Stimulated activated CD4-positive, alpha-beta T cell treated with anti-CD3 and anti-CD28 coated beads, Interleukin-12 subunit alpha, Interleukin-12 subunit beta, amount 100 ng/mL, for 48 hours (primary cell): Measurements from ENCODE around the gene GPHN.
A peak's percentile ranks its signal among the peaks of the same experiment; 100 is the strongest.
"Not testable (repeated sequence)": the region's sequence is repeated elsewhere in the genome, so short reads cannot be mapped to it uniquely, and the experiment has no call there.

Experiments used
- DNase-seq, 3 donors: peaks; one replicate each; pipeline ENCODE4 v3.0.0-alpha.2; 2020; ENCODE audit warnings: low read depth in 2 of 3, low spot score in 1 of 3

The GPHN gene

DNA sequence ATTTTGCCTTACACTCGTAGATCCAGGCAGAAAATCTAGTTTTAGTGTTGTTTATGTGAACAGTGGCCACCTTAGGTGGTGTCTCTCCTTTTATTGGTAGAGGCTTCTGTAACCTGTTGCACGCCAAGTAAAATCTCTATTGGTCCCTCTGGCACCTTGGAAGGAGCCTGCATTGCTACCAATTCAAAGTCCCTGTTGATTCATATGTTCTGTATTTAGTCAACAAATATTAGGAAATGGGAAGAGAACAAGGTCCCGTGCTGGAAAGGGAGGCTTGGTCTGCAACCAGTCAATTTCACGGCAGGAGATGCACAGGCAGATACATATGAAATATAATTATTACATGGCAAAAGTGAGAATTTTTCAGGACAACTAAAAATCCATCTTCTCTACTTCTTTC, 6.4 kb upstream of the GPHN start:
- DNase-seq: no peak

DNA sequence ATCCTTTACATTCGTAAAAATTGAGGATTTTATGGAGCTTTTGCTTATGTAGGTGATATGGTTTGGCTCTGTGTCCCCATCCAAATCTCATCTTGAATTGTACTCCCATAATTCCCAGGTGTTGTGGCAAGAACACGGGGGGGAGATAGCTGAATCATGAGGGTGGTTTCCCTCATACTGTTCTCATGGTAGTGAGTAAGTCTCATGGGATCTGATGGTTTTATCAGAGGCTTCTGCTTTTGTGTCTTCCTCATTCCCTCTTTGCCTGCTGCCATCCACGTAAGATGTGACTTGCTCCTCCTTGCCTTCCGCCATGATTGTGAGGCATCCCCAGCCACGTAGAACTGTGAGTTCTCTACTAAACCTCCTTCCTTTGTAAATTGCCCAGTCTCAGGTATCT, 5.1 kb upstream of the GPHN start:
- not testable (repeated sequence) for DNase-seq

DNA sequence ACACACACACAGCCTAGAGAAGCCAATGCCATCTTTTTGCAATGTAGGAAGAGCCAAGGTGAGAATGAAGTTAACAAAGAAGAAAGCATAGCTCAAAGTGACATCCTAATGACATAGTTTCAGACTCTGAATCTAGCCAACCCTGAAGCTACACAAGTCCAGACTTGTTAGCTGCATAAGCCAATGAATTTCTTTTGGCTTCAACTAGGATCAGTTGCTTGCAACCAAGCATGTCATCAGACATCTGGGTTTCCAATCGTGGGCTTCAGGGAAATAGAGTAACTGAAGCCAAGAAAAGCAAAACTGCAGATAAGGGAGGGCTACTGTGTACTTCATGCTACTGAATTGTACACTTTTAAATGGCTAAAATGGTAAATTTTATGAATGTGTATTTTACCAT, 4.4 kb upstream of the GPHN start:
- no peak for DNase-seq

DNA sequence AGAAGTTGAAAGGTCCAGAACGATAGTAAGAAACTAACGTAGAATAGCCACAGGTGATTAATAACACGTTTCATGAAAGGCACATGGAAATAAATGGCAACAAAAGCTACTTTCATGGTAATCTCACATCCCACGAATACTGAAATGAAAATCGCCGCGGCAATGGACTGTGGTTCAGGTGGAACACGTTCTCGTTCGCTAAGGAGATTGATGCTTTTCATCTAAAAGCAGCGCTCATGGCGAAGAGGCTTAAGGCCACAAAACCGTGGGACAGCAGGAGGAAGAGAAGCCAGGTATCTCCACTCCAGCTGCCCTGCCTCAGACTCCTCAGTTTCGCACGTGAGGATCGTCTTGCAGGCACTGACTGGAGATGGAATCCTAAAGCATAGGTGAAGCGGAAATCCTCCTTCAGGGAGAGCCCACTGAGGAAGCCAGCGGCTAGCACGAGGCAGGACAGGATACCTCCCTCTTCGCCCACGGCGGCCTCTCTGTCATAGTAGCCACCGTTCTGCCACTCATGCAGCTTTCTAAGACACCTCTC, 696 bp upstream of the GPHN start:
- peak in 1 of 3 donors; percentile 12 for DNase-seq

DNA sequence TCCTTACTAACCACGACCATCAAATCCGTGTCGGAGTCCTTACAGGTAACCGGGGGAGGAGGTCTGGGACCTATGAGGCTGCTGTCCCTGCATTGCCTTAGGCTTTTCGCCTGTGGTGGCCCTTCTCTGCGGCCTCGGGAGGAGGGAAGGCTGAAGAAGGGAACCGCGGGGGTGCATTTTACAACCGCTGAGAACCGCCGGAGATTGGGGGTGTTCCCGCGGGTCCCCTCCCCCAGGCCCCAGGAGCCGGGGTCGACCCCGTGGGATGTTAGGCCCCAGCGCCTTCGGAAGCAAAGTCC, 549 bp downstream of the GPHN start:
- DNase-seq: no peak

DNA sequence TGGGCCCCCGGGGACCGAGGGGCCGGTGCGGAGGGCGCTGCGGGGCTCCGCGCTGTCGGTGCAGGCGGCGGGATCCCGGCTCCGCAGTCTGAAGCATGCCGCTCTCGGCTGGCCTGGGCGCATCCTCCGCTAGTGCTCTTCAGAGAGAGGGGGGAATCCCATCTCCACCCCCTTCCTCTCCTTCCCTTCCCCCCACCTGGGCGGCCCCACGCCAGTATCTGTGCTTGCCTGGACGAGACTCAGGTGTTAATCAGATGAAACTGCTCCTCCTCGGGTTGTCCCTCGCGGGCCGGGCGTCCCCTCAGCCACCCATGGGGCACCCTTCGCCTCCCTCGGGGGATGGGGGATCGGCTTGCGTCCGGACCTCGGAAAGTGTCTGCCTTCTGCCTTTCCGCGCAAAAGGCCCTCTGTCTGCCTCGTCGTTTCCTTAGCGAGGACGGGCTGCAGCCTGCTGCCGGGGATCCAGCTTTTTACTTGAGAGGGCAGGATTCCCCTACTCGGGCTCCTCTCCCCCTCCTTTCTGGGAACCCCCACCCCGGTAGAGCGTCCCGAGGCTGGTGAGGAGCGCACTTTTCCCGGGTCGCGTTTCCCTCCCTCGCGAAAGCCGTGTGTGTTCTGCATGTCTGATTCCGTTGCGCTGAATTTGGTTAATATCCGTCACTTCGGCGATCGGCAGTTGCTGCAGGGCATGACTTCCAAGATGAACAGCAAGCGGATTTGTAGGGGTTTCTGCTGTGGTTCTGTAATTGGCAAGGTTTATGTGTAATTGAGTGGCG, 1.1 kb downstream of the GPHN start:
- peak in 2 of 3 donors; percentile 38 to 49 for DNase-seq

DNA sequence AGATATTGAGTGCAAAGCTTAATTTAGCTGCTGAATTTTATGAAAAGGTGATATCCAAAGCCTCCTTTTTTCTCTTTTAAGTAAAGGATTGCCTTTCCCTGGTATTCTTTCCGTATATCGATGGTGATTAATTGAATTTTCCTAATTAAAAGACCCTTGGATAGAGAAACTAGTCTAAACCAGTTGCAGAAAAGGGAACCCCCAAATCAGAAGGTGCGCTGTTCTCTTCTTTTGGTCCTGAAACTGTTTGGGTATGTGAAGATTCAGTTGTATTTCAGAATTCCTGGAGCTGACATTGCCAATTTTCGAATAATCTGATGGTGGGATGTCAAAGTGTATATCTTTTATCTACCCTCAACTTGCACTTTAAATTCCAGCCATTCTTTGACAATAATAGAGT, 1.9 kb downstream of the GPHN start:
- DNase-seq: no peak

DNA sequence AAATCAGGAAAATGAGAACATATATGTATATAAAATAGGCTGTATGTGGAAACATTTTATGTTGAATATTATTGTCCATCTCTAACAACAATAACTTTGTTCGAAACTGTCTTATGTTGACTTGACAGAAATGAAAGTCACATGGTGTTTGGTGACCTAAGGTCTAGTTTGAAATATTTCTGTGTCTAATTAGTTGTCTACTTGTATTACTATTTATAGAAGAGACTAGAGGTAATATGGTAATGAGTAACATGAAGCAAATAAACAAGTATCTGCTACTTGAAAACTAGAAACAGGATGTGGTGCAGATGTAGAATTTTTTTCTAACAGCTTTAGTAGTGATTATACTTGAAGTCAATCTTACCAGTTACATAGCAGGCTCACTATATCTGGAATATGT, 3.9 kb downstream of the GPHN start:
- no peak for DNase-seq

DNA sequence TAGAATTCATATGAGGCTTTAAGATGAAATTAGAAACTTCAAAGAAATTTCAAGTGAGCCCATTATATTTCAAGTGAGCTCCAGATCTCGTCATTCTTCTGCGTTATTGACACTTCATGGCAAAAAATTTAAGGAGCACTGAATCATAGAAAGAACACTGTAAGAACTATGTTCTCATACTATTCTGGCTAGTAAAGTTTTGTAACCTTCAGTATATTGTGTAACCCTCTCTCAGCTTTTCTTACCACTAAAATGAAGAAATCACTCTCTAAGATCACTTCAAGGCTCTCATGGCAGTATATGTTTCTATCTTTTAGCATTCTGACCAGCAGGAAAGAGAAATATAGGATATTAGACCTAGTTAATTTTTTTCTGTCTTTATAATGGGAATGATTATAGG, 6.3 kb downstream of the GPHN start:
- no peak for DNase-seq

DNA sequence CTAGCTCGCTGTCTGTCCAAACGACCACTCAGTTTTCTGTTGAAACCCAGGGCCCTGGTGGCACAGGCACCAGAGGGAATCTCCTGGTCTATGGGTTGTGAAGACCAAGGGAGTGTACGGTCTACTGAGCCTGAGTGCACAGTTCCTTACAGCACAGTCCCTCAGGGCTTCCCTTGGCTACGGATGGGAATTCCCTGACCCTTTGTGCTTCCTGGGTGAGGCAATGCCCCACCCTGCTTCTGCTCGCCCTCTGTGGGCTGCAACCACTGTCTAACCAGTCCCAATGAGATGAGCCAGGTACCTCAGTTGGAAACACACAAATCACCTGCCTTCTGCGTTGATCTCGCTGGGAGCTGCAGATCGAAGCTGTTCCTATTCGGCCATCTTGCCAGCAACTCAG, 22.6 kb downstream of the GPHN start:
- DNase-seq: no peak

DNA sequence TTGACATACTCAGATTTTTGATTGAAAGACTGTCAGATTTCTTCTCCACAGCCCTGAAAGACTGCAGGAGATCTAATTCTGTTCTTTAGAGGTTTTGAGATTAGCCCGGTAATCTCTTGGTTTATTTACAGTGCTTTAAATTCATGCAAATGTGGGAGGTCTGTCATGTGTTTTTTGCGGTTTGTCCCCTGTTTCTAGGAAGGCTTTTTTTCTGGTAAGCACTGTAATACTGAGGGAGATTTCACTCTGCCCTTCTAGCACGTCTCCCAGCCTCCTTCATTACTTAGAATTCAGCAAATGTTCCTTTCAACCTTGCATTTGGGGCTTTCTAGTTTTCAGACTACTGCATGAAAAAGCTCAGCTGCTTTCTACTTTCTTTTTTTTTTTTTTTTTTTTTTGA, 31.1 kb downstream of the GPHN start:
- peak in 1 of 3 donors; percentile 0 for DNase-seq

DNA sequence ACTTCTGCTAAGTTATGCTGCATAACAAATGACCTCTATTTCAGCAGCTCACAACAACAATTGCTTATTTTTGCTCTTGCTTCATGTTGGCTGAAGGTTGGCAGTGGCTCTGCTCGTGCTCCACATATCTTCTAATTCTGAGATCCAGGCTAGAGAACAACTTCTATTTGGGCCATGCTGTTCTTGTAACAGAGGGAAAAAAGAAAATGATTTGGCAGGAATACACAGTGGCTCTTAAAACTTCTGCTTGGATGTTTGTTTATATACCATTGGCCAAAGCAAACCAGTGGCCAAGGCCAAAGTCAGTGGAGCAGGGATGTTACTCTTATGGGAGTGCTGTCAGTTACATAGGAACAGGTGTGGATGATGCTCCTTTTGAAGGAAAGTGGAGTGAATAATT, 32.1 kb downstream of the GPHN start:
- DNase-seq: no peak

DNA sequence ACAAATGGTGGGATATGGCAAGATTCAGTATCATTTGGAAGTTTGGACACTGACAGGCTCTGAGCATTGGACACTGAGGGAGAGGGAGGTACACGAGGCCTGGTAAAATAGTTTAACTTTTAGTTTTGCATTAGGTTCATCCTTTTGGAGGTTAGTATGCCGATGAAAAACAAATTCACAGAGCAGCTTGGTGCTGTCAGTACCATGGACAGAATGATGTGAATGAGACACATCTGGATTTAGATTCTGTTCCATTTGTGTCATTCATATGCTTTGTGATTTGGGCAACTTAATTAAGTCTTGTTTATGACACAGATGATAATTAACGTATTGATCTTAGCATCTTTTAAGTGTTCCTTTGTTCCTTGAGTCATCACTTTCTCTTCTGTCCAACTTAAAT, 33.7 kb downstream of the GPHN start:
- no peak for DNase-seq

DNA sequence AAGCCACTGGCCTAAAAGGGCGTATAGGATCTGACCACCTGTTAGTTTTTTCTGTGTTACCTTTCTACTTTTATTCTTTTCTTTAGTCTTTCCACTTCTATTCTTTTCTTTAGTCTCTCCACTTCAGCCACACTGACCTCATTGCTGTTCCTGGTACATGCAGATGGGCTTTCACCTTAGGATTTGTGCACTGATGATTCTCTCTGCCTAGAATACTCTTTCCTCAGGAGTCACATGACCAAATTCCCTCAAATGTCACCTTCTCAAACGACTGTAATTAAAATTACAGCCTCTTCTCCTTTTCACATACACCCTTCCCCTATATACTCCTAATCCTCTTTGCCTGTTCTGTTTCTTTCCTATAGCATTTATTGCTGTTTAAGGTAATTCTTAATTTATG, 36.0 kb downstream of the GPHN start:
- DNase-seq: no peak

DNA sequence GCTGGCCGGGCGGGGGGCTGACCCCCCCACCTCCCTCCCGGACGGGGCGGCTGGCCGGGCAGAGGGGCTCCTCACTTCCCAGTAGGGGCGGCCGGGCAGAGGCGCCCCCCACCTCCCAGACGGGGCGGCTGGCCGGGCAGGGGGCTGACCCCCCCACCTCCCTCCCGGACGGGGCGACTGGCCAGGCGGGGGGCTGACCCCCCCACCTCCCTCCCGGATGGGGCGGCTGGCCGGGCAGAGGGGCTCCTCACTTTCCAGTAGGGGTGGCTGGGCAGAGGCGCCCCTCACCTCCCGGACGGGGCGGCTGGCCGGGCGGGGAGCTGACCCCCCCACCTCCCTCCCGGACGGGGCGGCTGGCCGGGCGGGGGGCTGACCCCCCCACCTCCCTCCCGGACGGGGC, 37.2 kb downstream of the GPHN start:
- not testable (repeated sequence) for DNase-seq

DNA sequence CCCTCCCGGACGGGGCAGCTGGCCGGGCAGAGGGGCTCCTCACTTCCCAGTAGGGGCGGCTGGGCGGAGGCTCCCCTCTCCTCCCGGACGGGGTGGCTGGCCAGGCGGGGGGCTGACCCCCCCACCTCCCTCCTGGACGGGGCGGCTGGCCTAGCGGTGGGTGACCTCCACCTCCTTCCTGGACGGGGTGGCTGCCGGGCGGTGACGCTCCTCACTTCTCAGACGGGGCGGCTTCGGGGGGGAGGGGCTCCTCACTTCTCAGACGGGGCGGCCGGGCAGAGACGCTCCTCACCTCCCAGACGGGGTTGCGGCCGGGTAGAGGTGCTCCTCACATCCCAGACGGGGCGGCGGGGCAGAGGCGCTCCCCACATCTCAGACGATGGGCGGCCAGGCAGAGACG, 37.8 kb downstream of the GPHN start:
- not testable (repeated sequence) for DNase-seq

DNA sequence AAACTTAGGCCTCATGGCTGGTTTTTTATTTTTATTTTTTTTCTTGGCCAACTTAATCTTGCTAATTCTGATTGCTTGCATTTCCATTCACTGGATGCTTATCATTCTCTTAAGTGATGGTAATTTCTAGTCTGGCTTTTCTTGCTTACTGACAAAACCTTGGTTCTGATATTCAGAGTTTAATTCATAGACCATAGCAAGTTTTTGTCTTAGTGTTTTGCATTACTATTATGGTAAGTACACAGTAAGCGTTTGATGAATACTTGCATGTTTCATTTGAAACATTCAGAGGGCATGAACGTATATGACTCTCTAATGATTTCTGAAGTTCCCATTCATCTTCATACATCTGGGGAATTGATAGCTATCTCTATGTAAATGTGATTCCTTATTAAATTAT, 55.8 kb downstream of the GPHN start:
- no peak for DNase-seq

DNA sequence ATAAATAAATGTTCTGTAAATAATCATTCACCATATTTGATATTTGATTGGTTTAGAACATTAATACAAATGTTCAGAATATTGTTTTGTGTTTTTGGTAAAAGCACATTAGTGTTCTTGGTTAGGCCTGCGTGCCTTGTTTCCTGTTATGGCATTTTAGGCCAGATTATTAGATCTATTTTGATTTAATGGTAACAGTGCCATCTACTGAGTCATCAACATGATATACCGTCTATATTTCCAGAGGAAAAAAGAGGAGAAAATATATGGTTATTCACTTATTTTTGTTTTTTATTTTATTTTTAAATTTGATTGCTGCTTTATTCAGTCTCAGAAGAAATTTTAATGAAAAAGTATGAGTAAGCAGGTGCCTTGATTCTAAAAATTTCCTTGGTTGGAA, 60.3 kb downstream of the GPHN start:
- no peak for DNase-seq

DNA sequence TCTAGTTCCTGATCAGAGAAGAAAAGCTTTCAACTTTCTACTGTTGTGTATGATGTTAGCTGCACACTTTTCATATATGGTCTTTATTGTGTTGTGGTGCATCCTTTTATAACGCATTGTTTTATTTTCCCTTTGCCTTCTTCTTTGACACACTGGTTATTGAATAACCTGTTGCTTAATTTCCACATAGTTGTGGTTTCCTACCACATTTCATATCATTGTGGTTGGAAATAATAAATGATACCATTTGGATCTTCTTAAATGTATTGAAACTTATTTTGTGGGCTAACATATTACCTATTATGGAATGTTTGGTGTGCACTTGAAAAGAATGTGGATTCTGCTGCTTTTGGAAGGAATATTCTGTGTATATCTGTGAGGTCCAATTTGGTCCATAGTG, 64.9 kb downstream of the GPHN start:
- no peak for DNase-seq

DNA sequence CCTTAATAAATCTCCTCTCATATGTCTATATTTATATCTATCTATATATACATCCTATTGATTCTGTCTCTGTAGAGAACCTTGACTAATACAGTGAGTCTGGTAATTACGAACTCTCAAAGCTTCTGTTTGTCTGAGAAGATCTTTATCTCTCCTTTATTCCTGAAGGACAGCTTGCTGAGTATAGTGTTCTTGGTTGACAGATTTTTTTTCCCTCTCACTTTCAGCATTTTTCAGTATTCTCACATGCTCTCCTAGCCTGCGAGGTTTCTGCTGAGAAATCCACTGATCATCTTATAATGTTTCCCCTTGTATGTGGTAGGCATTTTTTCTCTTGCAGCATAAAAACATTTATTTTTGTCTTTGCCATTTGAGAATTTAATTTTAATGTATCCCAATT, 67.1 kb downstream of the GPHN start:
- no peak for DNase-seq

DNA sequence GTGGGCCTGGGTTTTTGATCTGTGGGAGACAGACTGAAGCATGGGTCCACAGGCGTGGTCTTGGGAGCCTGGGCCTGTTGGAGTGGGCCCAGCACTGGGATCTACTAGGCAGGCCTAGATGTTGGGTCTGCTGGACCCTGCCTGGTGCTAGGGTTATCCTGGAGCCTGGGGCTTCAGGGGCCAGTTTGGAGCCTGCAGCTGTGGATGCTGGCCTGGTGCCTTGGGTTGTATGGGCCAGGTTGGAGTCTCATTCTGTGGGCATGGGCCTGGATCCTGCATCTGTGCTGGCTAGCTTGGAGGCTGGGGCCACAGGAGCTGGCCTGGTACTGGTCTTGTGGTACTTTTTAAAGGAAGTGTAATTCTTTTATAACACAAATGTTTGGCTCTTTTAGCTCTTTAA, 68.0 kb downstream of the GPHN start:
- no peak for DNase-seq

DNA sequence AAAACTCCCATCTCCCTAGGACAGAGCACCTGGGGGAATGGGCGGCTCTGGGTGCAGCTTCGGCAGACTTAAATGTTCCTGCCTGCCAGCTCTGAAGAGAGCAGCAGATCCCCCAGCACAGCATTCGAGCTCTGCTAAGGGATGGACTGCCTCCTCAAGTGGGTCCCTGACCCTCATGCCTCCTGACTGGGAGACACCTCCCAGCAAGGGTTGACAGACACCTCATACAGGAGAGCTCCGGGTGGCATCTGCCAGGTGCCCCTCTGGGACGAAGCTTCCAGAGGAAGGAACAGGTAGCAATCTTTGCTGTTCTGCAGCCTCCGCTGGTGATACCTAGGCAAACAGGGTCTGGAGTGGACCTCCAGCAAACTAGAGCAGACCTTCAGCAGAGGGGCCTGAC, 79.8 kb downstream of the GPHN start:
- DNase-seq: not testable (repeated sequence)

DNA sequence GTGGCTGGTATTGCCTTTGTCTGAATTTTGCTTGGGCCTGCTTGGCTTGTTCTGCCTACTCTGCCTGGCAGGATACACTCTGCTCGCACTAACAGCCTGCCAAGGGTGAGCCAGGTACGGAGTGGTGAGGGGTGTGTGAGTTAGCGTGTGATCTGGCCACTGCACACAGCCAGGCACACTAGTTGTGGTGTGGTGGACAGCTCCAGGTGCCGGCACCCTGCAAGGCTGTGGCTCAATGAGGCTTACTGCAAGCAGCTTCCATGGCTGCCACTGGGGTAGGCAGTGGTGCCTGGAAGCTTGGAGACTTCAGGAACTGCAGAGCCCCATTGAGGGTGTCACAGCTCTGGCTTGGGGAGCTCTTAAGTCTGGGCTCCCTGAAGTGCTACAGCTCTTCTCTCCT, 87.4 kb downstream of the GPHN start:
- no peak for DNase-seq
